Left hindlimb (tissue), 1 donor: ENCODE results near the gene SGCA.

Source experiments
- DNase-seq: peaks from one replicate; pipeline ENCODE4 v3.0.0-alpha.2; 2018

Gene SGCA

DNA sequence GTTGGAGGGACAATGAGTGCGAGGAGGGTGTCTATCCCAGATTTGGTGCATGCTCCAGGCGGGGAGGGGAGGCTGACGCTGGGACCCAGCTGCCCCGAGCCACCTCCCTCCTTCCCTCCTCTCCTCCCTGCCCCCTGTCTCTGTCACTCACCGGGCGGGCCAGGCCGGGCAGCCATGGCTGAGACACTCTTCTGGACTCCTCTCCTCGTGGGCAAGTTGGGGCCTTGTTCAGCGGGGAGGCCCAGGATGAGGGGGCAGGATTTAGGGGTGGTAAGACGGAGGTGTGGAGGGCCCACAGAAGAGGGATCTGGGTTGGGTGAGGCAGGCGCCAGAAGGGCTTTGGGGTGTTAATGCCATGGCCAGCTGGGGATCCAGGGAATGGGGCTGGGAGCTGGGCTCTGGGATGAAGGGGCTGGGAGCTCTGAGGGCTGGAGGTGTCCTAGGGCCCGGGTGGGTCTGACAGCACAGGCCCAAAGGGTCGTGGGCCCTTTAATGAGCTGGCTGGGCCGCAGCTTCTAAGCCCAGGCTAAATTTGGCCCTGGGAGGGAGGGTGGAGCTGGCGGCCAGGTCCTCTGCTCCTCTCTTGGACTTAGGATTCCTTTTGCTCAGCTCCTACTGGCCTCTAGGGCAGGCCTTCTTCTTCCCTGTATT lies at the start of gene SGCA:
SGCA (plus strand) TSS at position 139 of the 651 bp plus-strand sequence; CDS start at position 175, 36 bp downstream.
- DNase-seq = peak; percentile 75

DNA sequence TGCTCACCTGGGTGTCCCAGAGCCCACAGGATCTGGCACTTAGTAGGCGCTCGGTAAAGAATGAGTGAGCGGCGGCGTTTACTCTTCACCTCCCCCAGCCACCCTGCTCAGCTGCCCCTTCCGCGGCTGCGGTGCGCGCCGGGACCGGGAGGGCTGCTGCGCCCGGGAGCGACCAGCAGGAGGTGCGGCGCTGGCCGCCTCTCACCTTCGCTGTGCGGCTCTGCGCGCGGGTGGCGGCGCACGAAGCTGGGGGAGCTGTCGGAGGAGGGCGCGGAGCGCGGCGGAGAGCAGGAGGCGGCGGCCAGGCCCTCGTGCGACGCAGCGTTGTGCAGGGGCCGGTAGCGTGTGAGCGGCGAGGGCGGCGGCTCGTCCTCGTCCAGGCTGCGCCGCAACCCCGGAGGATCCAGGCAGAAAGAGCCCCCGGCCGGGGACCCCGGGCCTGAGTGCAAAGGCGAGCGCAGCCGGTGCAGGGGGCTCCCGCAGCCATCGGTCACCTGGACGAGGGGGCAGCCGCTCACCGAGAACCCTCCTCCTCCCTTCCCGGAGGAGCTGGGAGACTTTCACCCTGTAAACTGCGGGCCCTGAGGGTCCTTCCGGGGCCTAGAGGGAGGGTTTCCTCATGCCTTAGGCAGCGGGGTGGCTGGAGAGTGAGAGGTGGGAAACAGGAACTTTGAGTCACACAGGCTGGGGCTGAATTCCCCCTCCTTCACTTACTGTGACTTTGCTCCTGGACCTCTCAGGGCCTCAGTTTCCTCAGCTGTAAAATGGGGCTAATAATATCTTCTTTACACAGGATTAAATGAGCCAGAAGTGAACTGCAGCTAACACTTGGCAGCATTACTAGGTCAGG lies 48.4 kb upstream of the SGCA start:
- DNase-seq = peak; percentile 62

DNA sequence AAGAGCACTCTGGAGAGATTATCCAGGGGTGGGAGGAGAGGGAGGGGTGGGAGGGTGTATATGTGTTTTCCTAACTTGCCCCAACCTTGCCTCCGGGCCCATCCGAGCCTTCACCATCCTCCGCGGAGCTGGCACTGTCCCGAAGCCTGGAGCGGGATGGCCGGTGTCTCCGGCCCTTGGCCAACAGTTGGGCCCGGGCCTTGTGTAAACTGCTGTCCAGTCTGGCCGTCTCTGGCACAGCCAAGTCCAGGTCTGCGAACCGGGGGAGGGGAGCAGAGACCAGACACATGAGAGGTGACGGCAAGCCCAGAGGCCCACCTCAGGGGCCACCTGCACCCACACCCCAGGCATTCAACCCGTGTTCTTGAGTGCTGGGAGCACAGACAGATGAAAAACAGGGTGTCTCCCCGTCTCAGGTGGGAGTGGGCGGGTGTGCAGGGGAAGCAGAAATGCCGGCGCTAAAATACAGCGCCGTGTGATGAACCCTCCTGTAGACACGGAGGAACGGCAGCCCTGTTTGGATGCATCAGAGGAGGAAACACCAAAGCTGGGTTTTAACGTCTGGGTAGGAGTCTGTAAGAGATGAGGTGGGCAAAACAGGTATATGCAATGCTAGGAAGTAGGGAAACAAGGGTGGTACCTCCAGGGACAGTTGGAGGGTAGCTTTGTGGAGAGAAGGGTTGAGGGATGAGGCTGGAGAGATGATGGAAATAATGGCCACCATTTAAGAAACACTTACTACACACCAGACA lies 47.6 kb upstream of the SGCA start:
- no peak for DNase-seq

DNA sequence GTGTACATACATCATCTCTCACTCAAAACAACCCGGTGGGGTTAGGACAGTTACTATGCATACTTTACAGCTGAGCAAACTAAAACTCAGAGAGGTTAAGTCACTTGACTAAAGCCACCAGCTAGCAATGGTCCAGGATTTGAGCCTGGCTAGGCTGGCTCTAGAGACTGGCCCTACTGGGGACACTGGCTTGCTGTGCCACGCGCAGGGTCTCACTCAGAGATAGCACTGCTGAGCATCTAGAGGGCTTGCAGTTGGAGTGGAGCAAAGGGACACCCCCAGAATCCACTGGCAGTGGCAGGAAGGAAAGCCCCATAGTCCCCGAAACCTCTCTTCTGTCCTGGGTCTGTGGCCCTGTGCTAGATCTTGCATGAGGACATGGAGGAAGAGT lies 47.0 kb upstream of the SGCA start:
- DNase-seq = no peak

DNA sequence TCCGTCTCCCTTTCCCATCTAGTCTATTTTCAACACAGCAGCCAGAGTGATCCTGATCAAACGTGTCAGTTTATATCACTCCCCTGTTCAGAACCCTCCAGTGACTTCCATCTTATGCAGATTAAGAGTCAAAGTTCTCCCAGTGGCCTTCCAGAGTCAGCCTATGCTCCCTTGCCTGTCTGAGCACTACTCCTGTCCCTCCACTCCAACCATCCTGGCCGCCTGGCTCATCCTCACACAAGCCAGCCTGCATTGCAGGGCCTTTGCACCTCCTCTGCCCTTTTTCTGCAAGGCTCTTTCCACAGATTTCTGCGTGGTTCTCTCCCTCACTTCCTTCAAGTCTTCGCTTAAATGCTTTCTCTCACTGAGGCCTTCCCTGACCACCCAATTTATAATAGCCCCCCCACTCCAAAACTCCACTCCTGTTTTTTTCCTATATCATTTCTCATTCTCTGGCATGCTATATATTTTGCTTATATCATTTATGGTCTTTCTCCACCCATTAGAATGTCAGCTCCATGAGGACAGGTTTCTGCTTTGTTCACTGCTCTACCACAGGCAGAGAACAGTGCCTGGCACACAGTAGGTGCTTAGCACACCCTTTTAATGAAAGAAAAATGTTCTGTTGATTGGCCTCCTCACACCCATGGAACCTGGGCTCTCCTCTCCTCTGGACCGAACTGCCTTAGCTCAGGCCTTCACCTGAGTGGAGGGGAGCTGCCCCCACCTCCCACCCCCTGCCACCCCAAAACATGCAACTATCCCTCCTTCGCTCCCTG lies 45.1 kb upstream of the SGCA start:
- no peak for DNase-seq

DNA sequence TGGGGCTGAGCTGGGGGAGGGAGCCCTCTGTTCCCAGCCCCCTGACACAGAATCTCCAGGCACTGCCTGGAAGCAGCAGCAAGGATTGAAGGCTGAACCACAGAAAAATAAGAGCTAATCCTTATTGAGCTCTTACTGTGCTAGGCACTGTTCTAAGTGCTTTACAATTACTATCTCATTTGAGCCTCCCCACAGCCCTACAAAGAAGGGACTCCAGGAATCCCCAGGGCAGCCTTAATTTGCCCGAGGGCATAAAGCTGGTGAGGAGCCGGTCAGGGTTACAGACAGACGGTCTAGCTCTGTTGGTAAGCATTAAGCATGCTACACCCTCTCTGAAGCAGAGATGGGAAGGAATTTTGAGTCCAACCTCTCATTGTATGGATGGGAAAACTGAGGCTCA lies 42.9 kb upstream of the SGCA start:
- DNase-seq = no peak

DNA sequence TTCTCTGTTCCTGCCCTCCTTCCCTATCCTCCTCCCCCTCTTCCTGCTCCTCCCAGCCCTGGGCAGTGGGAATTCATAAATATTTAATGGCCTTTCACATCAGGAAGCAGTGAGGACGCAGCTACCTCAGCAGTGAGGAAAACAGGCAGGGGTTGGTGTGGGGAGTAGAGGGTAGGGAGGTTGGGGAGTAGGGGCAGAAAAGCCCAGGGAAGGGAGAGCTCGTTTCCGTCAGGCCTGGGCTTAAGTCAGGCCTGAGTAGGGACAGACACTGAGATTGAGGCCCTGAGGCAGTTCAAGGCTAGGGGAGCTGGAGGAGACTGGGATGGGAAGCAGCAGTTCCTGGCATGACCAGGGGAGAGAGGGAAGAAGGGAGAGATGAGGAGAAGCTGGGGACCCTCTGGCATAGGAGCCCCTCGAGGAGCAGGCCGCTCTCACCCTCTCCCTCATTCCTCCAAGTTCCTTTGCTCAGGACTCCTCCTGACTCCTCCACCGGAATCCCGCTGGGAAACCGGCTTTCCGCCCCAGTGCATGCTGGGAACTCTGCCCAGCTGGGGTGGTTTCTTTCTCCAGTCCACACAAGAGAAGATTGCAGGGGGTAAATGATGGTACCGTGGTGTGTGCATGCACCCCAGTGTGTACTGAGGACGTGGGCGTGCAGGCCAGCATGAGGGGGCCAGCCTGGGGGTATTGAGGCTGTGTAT lies 42.0 kb upstream of the SGCA start:
- DNase-seq = no peak

DNA sequence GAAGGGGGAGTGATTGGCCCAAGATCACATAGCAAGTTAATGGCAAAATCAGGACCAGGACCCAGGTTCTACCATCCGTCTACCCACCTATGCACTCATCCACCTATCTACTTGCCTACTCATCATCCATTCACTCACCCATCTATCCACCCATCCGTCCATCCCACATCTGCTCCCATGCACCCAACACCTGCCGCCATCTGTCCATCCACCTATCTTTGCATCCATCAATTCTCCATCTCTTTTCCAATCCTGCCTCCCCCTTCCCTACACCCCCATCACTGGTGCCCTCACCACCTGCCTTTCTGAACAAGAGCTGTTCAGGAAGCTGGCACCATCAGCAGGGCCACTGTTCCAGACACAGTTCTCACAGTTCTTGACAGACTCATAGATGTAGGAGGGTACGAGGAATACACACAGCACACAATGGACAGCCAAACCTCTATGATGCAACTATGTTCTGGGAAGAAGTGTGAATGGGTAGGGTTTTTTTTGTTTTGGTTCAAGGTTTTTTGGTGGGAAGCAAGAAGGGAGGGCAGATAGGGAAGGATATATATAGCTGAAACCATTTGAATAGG lies 40.3 kb upstream of the SGCA start:
- no peak for DNase-seq

DNA sequence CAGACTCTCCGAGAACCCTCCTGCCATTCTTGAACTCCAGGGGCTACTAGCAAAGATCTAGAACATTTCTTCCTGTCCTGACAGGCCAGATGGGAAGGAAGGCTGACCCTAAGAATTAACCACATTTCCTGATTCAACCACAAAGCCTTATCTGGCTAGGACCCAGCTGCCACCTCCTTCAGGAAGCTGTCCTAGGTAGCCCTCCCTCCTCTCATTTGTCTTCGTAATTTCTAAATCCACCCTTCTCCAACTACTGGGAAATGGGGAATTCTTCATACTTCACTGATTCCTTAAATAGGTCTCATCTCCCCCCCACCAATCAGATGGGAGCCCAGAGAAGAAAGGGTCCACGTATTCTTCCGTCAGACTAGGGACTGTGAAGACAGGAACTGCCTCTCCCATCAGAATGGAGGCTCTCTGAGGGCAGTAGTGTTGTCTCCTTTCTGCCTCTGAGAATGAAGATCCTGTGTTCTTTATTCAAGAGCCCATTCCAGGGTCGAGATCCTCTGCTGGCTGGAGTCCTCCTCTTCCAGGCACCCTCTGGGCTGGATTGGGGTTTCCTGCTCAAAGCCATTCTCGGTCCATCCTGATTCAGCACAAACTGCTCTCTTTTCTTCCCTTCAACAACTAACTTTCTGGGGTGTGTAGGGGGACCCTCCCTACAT lies 38.0 kb upstream of the SGCA start:
- DNase-seq = no peak

DNA sequence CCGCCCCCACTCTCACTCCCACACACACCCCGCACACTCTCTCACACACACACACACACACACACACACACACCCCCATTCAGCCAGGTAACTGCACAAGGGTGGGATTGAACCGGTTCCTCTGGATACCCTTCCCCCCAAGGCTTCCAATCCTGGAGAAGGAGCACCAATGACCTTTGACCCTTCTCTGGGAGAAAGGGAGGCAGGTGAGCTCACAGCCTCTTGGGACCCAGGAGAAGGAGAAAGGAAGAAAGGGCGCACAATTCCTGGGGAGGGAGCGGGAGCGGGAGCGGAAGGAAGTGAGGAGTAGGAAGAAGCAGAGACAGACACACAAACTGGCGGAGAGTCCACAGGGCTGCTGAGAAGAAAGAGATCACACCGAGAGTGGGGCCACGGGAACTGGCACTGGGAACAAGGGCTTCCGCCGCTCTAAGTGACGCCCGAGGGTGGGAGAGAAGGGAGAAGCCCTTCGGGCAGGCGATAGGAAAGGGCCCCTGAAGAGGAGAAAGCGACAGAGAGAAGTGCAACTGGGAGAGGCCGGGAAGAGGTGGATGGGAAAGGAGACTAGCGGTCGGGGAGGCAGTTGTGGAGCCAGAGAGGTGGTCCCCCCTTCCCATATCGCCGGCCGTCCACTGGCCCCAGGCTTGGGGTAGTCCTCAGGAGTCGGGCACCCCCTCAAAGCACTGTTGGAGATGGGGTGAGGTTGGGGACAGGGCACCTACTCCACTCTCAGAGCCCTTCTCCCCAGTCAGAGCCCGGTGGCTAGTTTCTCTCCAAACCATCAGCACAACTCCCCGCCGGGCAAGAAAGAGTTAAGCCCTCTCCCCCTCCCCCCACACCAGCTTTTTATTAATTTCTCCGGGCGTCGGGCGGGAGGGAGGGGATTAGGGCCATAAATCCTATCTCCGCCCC lies 37.1 kb upstream of the SGCA start:
- no peak for DNase-seq

DNA sequence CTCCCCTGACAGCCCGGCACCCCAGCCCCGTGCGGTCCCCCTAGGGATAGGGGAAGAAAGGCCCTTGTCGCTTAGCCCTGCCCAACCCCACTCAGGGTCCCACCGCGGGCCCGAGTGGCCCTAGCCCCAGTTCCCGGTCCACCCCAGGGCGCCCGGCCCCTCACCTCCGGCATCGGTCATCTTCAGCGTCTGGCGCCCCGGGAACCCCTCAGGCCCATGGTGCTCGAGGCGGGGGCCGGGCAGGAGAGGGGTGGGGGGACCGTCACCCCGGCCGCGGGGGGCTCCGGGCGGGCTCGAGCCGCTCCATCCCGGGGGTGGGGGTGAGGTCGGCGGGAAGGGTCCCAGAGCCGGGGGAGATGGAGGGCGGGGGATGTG lies 36.5 kb upstream of the SGCA start:
- no peak for DNase-seq

DNA sequence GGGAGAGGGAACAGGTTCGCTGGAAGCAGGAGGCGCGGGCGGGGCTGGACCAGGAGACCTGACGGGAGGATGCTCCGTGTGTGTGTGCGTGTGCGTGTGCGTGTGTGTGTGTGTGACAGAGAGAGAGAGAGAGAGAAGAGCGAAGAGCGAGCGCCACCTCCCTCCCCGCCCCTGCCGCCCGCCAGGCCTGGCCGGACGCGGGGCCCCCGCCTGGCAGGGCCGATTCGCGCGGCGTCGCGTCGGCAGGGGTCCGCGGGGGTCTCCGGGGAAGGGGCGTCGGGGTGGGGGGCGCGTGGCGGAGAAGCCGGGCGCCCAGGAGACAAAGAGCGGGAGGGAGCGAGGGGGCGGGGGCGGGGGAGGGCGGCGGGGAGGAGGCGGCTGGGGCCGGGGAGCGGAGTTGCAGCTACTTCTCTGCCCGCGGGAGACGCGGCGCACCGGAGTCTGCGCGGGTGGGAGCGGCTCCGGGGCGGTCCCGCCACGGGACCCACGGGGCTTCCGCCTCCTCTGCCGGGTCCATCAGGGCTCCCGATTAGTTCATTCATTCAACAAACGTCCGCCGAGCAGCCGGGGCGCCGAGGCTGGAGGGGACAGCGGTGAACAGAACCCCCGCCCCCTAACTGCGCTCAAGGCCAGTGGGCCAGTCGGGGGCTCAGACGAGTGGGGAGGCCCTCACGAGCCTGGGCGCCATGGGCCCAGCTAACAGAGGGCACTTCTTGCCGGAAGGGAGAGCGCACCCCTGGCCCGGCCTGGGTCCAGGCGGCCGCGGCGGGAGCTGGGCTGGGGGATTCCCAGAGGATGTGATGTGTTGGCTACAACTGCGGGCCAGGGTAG lies 35.9 kb upstream of the SGCA start, which contains the start of gene SAMD14:
SAMD14 (minus strand) TSS at position 433 of the 831 bp plus-strand sequence. CDS start 5,201 bp downstream, outside the sequence.
- peak; percentile 73 for DNase-seq

DNA sequence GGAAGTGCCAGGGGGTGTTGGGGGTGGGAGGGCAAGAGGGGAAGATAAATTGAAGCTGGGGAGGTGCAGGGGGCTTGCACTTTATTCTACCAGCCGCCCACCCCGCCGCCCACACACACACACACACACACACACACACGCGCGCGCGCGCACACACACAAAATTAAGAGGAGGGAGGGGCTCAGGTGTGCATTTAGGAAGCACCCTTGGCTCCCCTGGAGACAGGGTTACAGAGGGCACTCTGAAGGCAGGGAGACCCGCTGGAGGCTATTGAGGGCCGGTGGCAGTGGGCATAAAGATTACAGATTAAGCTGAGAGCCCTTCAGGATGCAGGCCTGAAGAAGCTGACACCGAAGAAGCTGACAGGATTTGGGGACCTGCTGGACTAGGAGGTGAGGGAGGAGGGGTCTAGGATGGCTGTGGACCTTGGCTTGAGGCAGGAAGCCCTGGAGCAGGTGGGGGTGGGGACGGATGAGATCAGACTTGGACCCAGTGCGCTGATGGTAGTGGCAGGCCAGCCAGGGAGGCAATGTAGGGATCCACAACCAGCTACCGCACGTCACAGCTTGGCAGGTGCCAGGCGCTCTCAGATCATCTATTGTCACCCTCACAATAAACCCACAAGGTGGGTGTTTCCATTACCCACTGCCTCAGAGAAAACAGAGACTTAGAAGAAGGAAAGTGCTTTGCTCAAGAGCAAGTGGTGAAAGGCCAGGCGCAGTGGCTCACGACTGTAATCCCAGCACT lies 35.1 kb upstream of the SGCA start:
- no peak for DNase-seq

DNA sequence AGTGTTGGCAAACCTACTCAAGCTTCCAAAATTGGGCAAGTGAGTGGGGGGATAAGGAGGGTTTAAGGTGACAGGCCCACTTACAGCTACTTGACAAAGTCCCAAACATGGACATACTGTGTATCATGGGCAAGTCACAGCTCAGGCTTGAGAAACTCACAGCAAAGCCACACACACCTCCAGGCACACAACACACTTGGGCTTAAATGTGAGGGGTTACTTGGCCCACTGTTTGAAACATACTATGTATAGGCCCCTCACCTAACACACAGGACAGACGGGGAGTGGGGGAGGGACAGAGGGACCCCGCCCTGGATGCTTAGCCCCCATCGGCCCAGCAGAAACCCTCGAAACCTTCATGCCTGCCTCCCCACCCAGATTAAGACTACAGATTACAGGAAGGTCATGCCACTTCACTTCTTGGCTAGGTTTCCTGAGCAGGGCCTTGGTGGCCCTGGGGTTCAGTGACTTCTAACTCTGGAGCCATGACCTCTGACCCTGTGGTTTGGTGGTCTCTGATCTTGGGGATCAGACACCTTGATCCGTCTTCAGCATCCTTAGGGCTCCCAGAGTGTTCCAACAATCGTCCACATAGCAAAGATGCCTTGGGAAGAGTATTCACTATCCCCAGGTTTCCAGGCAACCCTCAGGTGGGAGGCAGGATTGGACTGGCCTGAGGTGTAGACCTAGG lies 33.6 kb upstream of the SGCA start:
- no peak for DNase-seq

DNA sequence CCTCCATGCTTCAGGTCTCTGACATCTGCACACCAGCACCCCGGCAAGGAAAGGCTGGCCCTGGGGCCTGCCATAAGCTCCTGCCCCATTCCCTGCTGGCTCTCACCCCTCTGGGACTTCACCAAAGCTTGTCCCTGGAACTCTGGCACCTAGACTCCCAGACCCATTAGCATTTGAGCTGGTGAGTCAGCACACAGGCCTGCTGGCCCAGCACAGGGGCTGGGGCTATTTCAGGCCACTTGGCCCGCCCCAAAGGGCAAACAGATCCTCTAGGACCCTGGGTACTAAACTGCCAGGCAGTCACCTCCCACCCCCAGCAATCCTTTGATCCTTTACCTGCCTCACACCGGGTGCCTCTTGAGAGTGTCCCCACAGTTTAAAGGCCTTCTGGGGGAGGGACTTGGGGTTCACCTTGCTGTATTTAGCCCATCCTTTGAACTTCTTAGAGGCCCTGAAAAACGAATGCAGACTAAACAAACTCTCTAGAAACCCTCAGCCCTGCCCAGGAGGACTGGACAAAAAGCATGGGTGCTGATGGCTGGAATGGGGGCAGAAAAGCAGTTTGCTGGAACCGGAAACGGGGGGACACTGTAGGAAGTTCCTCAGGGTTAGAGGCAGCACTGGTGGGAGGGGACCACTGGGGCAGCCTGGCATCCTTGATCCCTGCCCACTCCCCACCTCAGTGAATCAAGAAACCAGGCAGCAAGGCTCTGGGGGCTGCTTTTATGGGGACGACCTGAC lies 32.6 kb upstream of the SGCA start:
- DNase-seq = no peak

DNA sequence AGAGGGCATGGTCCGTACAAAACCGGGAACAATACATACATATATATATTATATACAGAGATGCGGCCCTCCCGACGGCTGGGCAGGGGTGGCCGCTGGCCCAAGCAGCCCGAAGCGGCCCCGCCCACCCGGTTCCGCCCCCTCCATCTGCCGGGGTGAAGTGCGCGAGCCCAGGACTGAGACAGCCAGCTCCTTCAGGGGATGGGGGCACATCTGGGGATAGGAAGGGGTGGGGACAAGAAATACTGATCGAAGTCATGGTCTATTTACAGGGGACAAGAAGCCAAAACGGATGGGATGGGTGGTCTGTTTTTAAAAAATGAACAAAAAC lies 32.1 kb upstream of the SGCA start:
- no peak for DNase-seq
